ENCODE data around the gene RPS6KB2.

GRCh38 chr11:67396259-67396581 lies 32.1 kb upstream of the RPS6KB2 start:
- TF ChIP-seq POLR2AphosphoS5 (IDR thresholded peaks at IDR 0.05; ENCODE audit: low read depth, low read length), result no peak
- TF ChIP-seq POLR2A (IDR thresholded peaks at IDR 0.05; ENCODE audit: low read depth, low read length), result no peak
- no peak for TF ChIP-seq POU2F2 (IDR thresholded peaks at IDR 0.05; ENCODE audit: low read depth, low read length)
- TF ChIP-seq TAF1 (IDR thresholded peaks at IDR 0.05; ENCODE audit: low read depth, low read length), result no peak
- no peak for TF ChIP-seq SPI1 (IDR thresholded peaks at IDR 0.05; ENCODE audit: low read depth, low read length)

All from GM12891 (cell line).